ENCODE results near the gene MAP2K7.

DNA sequence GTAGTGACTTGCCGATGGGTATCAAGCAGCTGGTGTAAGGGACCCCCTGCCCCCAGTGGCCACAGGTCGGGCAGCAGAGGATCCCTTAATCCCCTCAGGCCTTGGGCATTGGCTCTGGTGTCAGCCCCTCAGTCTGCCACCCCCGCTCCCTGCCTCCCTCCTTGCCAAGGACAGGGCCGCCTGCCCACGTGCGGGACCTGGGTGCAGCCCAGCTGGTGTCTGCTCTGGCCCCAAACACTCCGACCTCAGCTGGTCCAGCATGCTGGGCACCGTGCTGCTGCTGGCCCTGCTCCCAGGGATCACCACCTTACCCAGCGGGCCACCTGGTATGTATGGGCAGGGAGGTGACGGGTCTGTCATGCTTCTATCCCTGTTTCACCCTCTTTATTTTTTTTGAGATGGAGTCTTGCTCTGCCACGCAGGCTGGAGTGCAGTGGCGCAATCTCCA is 10.9 kb downstream of the MAP2K7 start, which contains the start of gene TGFBR3L:
- no peak for TF ChIP-seq POLR2A (IDR thresholded peaks at IDR 0.05)
- TF ChIP-seq, protein P1, sequence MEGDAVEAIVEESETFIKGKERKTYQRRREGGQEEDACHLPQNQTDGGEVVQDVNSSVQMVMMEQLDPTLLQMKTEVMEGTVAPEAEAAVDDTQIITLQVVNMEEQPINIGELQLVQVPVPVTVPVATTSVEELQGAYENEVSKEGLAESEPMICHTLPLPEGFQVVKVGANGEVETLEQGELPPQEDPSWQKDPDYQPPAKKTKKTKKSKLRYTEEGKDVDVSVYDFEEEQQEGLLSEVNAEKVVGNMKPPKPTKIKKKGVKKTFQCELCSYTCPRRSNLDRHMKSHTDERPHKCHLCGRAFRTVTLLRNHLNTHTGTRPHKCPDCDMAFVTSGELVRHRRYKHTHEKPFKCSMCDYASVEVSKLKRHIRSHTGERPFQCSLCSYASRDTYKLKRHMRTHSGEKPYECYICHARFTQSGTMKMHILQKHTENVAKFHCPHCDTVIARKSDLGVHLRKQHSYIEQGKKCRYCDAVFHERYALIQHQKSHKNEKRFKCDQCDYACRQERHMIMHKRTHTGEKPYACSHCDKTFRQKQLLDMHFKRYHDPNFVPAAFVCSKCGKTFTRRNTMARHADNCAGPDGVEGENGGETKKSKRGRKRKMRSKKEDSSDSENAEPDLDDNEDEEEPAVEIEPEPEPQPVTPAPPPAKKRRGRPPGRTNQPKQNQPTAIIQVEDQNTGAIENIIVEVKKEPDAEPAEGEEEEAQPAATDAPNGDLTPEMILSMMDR (IDR thresholded peaks at IDR 0.05): no peak
